Germinal center (tissue), 1 donor: ENCODE results near the gene CTSC.

Experiments used
- DNase-seq: peaks from one replicate; pipeline ENCODE4 v3.0.0; 2012; ENCODE audit warnings: mixed read lengths, low spot score

CTSC gene

DNA sequence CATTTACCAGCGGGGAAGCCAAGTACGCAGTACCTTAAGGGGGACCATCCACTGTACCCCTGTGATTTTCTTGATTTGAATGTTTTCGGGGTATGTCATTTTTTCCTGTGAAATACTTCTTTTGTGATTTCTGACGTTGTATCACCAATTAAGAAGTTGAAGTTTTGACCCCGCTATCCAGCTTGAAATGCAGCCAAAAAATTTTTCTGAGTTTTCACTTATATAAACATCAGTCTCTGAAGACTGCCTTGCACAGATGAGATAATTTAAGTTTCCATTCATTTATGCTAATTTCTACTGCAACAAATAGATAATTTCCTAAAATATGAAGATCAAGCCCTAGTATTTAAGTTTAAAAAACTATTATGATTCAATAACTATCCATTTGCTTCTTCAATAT is 20.0 kb downstream of the CTSC start:
- DNase-seq: no peak

GRCh38 chr11:88315981-88316441 is 21.5 kb downstream of the CTSC start:
- no peak for DNase-seq

DNA sequence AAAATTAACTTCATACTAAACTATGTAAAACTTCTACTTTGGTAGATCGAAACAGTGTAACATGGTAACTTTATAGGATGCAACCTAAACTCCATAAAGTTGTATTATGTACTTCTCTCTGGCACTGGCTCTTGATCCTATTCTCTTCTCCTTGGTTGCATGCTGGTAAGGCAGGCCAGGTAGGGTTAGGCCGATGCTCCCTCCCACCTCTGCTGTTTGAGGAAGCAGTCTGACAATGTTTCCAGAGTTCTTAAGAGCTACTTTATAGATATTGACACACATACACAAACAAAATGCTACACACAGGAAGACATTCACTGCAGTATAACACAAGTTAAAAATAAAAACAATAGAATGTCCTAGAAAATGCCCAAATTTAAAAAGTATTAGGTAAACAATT is 22.5 kb downstream of the CTSC start:
- DNase-seq: no peak

DNA sequence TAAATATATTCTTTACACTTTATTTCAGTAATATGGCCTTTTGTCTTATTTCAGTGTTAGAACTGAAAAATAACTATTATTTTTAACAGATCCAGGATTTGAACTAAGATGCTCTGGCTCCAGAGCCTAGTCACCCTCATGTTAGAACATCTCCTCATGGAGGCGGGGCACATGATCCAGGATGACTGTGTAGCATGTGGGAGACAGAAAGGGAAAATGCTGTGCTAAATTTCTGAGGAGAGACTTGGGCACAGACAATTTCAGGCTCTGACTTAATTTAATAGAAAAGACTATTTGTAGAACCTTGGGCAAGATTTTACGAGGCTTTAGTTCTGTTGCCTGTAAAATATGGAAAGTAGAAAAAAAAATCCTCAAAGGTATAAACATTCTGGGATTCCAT is 24.1 kb downstream of the CTSC start:
- DNase-seq: no peak

DNA sequence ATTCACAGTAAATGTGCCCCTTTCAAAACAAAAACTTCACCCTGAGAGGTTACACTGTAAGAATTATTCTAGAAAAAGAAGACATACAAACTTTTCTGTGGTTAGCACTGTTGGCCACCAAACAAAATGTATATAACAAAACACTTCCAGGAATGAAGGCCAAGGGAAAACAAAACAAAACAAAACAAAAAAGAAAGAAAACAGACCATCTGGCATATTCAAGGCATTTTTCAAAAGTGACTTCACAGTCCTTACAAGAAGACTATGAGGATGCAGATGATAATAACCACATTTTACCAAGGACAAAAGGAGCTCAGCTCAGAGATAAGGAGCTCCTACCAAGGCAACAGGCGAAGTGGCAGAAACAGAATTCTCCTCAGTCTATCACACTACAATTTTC is 24.9 kb downstream of the CTSC start:
- no peak for DNase-seq

- no peak for DNase-seq
Observed at GRCh38 chr11:88310246-88310645, 27.3 kb downstream of the CTSC start.

GRCh38 chr11:88308576-88308975 is 29.0 kb downstream of the CTSC start:
- no peak for DNase-seq

DNA sequence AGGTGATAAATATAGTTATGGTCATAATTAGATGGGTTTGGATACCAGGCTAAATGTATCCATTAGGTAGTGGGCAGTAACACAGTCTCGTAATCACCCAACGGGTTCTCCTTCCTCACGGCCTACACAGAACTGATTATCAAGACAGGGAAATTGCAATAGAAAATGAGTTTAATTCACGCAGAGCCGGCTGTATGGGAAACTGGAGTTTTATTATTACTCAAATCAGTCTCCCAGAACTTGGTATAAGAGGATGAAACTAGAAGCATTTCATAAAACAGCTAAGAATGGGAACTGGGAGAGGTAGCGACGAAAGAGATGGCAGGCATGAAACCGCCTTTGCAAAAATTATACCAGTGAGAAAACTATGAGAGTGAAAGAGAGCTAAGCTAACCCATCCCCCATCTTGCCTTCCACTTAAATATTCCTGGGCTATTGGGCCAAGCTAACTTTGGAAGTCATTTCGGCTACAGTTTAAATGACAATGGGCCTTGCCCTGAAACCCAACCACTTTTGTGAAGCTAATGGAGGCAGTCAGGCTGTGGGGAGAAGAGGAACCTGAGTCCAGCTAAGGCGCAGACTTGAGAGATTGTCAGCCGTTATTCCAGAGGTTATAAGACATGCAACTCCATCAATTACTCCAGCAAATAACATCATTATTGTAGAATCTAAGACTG is 29.6 kb downstream of the CTSC start:
- DNase-seq: no peak

- no peak for DNase-seq
Observed at GRCh38 chr11:88306785-88307184, 30.8 kb downstream of the CTSC start.

DNA sequence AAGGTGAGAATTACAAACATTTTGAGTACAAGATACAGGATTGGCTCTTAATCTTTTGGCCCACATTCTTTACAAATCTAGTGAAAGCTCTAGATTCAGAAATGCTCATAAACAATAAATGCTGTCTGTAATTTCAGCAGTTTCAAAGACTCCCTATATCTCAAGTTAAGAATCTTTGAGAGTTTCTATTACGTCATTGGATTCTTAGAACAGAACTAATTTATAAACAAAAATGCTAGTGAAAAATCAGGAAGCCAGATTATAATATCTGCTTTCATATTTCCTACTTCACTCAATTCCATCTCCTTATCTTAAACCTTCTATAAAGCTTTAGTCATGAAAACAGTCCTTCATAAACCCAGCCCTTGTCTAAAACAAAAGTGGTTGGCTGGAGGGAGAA is 32.1 kb downstream of the CTSC start:
- no peak for DNase-seq

DNA sequence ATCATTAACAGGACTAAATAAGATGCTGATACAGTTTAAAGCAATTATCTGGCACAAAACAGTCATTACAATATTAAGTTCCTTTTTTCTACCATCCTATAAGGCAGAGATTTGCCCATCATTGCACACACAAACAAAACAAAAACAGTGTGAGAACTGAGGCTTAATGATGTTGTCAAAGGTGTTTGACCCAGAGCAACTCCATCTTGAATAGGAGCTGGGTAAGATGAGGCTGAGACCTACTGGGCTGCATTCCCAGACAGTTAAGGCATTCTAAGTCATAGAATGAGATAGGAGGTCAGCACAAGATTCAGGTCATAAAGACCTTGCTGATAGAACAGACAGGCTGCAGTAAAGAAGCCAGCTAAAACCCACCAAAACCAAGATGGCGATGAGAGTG is 33.2 kb downstream of the CTSC start:
- no peak for DNase-seq

GRCh38 chr11:88303037-88303436 is 34.5 kb downstream of the CTSC start:
- no peak for DNase-seq

- DNase-seq: no peak
Observed at GRCh38 chr11:88301488-88302140, 35.9 kb downstream of the CTSC start.

DNA sequence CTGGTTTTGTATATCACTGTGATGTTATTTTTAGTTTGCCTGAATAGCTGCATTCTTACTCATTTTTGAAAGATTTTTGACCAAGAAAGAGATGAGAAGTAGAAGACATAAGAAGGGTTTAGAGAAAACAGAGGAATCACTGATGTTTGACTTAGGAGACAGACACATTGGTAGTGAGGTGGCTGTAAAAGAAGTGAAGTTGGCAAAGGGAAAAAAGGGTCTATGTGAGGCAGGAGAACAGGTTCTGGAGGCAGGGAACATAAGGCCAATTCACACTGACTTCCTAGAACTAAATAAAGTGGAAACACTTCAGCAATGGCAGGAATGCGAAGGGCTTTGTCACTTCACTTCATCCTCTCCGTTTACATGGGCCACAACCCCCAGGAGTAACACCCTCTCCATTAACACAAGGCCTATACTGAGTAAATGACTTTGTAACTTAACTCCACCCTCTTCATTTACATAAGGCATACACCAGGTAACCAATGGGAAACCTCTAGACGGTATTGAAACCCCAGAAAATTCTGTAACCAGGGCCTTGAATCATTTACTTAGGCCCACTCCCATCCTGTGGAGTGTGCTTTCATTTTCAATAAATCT is 36.5 kb downstream of the CTSC start:
- DNase-seq: no peak

GRCh38 chr11:88297863-88298262 is 39.7 kb downstream of the CTSC start:
- DNase-seq: no peak

- DNase-seq: no peak
Observed at GRCh38 chr11:88297421-88297820, 40.1 kb downstream of the CTSC start.

GRCh38 chr11:88295028-88295427 is 42.5 kb downstream of the CTSC start:
- no peak for DNase-seq

- DNase-seq: no peak
Observed at GRCh38 chr11:88293931-88294330, 43.6 kb downstream of the CTSC start.

GRCh38 chr11:88292171-88292843 is 45.2 kb downstream of the CTSC start:
- DNase-seq: no peak

GRCh38 chr11:88288560-88288959 is 49.0 kb downstream of the CTSC start:
- no peak for DNase-seq

DNA sequence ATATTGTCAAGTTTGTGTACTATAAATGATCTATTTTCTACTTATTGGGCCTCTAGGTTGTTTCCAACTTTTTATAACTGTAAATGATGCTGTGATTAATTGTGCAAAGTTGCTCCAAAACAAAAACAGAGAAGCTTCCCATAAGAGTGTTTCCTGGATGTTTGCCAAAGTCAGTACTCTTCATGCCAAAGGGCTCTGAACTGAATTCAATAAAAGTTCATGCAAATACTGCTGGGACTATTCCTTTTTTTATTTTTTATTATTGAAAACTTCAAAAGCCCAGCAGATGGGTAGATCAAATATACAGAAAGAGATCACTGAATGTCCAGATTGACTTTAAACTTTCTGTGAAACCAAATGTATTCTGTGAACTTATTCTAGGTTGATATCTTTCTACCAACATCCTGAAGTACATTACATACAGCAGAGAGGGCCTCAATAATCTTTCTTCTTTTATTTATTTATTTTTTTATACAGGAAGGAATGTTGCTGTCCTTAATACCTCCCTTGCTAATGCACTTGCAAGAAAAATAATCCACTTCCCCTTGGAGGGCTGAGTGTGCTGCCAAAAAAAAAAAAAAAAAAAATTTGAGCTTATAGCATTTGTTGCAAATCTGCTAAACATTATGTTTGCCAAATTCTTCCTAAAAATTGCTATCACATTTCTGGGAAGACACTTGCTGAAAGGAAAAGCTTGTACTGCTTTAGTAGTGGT is 53.0 kb downstream of the CTSC start:
- DNase-seq: no peak

DNA sequence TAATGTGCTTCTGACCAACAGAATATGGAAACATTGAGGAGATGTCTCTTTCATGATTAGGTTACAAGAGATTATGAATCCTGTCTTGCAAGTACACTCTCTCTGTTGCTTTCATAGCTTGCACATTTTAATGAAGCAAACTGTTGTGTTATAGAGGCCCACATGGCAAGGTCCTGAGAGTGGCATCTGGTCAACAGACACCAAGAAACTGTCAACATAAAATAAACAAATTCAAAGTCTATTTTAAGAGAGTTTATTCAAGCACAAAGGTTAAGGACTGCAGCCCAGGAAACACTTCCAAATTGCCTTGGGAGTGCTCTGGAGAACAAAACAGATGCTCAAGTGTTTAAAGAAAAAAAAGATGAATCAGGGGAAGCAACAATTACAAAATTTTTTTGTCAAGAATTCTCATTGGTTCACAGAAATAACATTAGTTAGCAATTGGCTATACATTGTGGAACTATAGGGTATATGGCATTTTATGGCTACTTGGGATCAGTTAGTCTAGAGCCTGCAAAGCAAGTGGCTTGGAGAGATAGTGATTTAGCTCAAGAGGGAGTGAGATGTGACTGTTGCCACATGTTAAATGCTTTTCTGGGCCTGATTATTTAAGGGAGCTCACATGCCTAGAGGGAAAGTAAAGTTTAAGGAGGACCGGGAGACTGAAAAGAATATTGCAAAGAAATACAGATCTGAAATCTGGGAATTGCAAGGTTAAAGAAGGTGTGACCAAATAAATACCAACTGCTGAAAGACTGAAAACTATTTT is 54.6 kb downstream of the CTSC start:
- no peak for DNase-seq
